ENCODE results near the gene CDC42BPA.
"Not testable (repeated sequence)": the region's sequence is repeated elsewhere in the genome, so short reads cannot be mapped to it uniquely, and the experiment has no call there.

Gene CDC42BPA

GRCh38 chr1:226964611-226965486 is 353.4 kb downstream of the CDC42BPA start:
- DNase-seq (ENCODE audit: low read depth, low spot score), result no peak
- peaks cover 3% of the 10 kb centered on the region; the same call in 1 of the 2 replicates for H3K36me3 ChIP-seq (ENCODE audit: control insufficient read depth, insufficient read depth, low read length)
- H3K4me1 ChIP-seq (ENCODE audit: control insufficient read depth, insufficient read depth, low read length), result no peaks in the 10 kb centered on the region
- no peak overlapping the region for H3K4me3 ChIP-seq (ENCODE audit: low read length)
- no CpG with 5 or more reads among the region's 29 CpGs for WGBS (ENCODE audit: insufficient coverage, insufficient read length)
- H3K27me3 ChIP-seq (ENCODE audit: control insufficient read depth, insufficient read depth, low read length), result no peaks in the 10 kb centered on the region
- no peaks in the 10 kb centered on the region for H3K9me3 ChIP-seq (ENCODE audit: control insufficient read depth, insufficient read depth, low read length)
- H3K27ac ChIP-seq (ENCODE audit: low read length), result no peak overlapping the region

- no peak overlapping the region for H3K27ac ChIP-seq (ENCODE audit: low read length)
- no peaks in the 10 kb centered on the region for H3K4me1 ChIP-seq (ENCODE audit: control insufficient read depth, insufficient read depth, low read length)
- no CpG with 5 or more reads among the region's 6 CpGs for WGBS (ENCODE audit: insufficient coverage, insufficient read length)
- H3K9me3 ChIP-seq (ENCODE audit: control insufficient read depth, insufficient read depth, low read length), result no peaks in the 10 kb centered on the region
- H3K36me3 ChIP-seq (ENCODE audit: control insufficient read depth, insufficient read depth, low read length), result peaks cover 3% of the 10 kb centered on the region; the same call in 1 of the 2 replicates
- DNase-seq (ENCODE audit: low read depth, low spot score), result no peak
- H3K4me3 ChIP-seq (ENCODE audit: low read length), result no peak overlapping the region
- H3K27me3 ChIP-seq (ENCODE audit: control insufficient read depth, insufficient read depth, low read length), result no peaks in the 10 kb centered on the region
These were observed 354.2 kb downstream of the CDC42BPA start for GRCh38 chr1:226964068-226964425.

DNA sequence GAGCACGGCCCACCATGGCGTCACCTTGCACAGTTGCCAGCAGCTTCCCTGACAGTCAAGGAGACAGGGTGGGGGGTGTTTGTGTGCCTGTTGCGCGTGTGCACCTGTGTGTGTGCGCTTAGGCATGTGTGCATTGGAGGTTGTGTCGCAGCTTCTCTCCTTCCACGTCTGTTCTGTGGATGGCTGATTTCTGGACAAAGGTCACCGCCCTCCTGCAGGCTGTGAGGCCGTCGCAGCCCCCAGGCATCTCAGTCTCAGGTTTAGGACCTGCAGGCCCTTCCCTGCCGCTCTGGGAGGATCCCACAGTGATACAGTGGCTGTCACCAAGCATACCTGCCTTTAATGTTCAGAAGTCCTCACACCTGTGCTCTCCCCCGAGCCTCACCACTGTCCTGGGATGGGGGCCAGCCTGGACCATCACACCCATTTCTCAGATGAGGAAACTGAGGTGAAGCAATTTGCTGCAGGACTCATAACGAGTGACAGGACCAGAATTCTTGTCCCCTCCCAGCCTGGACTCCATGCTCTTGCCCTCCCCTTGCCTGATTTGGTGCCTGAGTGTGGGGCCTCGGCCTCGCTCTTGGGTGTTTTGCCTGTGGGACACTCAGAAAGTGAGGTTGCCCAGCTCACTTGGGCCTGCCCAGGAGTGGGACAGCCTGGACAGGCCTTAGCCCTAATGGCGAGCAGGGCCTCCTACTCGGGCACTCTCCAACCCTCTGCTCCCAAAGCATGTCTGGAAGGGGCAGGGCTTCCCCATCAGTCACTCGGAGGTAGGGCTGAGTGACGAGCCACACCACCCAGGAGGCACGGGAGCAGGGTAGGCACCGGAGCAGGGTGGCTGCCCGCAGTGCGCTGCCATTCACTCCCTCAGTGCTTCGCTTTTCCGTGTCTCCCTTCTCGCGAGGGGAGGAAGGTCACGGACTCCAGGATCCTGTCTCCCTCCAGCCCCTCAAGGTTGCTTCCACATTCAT is 355.6 kb downstream of the CDC42BPA start:
- H3K9me3 ChIP-seq (ENCODE audit: control insufficient read depth, insufficient read depth, low read length), result no peaks in the 10 kb centered on the region
- no peak overlapping the region for H3K27ac ChIP-seq (ENCODE audit: low read length)
- H3K36me3 ChIP-seq (ENCODE audit: control insufficient read depth, insufficient read depth, low read length), result peaks cover 3% of the 10 kb centered on the region; the same call in 1 of the 2 replicates
- no peaks in the 10 kb centered on the region for H3K27me3 ChIP-seq (ENCODE audit: control insufficient read depth, insufficient read depth, low read length)
- WGBS (ENCODE audit: insufficient coverage, insufficient read length), result no CpG with 5 or more reads among the region's 28 CpGs
- no peak overlapping the region for H3K4me3 ChIP-seq (ENCODE audit: low read length)
- H3K4me1 ChIP-seq (ENCODE audit: control insufficient read depth, insufficient read depth, low read length), result no peaks in the 10 kb centered on the region
- no peak for DNase-seq (ENCODE audit: low read depth, low spot score)

GRCh38 chr1:226960944-226961765 is 357.1 kb downstream of the CDC42BPA start:
- WGBS (ENCODE audit: insufficient coverage, insufficient read length), result no CpG with 5 or more reads among the region's 13 CpGs
- Histone ChIP-seq H3K27ac (ENCODE audit: low read length) (no peak overlapping the region), H3K4me3 (ENCODE audit: low read length) (no peak overlapping the region), H3K36me3 (ENCODE audit: control insufficient read depth, insufficient read depth, low read length) (peaks cover 3% of the 10 kb centered on the region; the same call in 1 of the 2 replicates), H3K4me1 (ENCODE audit: control insufficient read depth, insufficient read depth, low read length) (no peaks in the 10 kb centered on the region), H3K27me3 (ENCODE audit: control insufficient read depth, insufficient read depth, low read length) (no peaks in the 10 kb centered on the region), H3K9me3 (ENCODE audit: control insufficient read depth, insufficient read depth, low read length) (no peaks in the 10 kb centered on the region)
- DNase-seq (ENCODE audit: low read depth, low spot score), result no peak

- no peaks in the 10 kb centered on the region for H3K27me3 ChIP-seq (ENCODE audit: control insufficient read depth, insufficient read depth, low read length)
- H3K4me1 ChIP-seq (ENCODE audit: control insufficient read depth, insufficient read depth, low read length), result no peaks in the 10 kb centered on the region
- H3K9me3 ChIP-seq (ENCODE audit: control insufficient read depth, insufficient read depth, low read length), result no peaks in the 10 kb centered on the region
- no peak overlapping the region for H3K4me3 ChIP-seq (ENCODE audit: low read length)
- no peak overlapping the region for H3K27ac ChIP-seq (ENCODE audit: low read length)
- H3K36me3 ChIP-seq (ENCODE audit: control insufficient read depth, insufficient read depth, low read length), result no peaks in the 10 kb centered on the region
- no CpG with 5 or more reads among the region's 5 CpGs for WGBS (ENCODE audit: insufficient coverage, insufficient read length)
- no peak for DNase-seq (ENCODE audit: low read depth, low spot score)
These were observed 358.0 kb downstream of the CDC42BPA start for GRCh38 chr1:226960256-226960655.

- Histone ChIP-seq H3K36me3 (ENCODE audit: control insufficient read depth, insufficient read depth, low read length) (no peaks in the 10 kb centered on the region), H3K27ac (ENCODE audit: low read length) (no peak overlapping the region), H3K4me3 (ENCODE audit: low read length) (no peak overlapping the region), H3K9me3 (ENCODE audit: control insufficient read depth, insufficient read depth, low read length) (no peaks in the 10 kb centered on the region), H3K4me1 (ENCODE audit: control insufficient read depth, insufficient read depth, low read length) (peaks cover 1% of the 10 kb centered on the region; the same call in 1 of the 2 replicates), H3K27me3 (ENCODE audit: control insufficient read depth, insufficient read depth, low read length) (no peaks in the 10 kb centered on the region)
- no peak for DNase-seq (ENCODE audit: low read depth, low spot score)
- WGBS (ENCODE audit: insufficient coverage, insufficient read length), result no CpG with 5 or more reads among the region's 13 CpGs
These were observed 360.0 kb downstream of the CDC42BPA start for GRCh38 chr1:226958300-226958699.

GRCh38 chr1:226957714-226958113 is 360.6 kb downstream of the CDC42BPA start:
- DNase-seq (ENCODE audit: low read depth, low spot score), result no peak
- Histone ChIP-seq H3K4me1 (ENCODE audit: control insufficient read depth, insufficient read depth, low read length) (peaks cover 1% of the 10 kb centered on the region; the same call in 1 of the 2 replicates), H3K4me3 (ENCODE audit: low read length) (no peak overlapping the region), H3K27me3 (ENCODE audit: control insufficient read depth, insufficient read depth, low read length) (no peaks in the 10 kb centered on the region), H3K9me3 (ENCODE audit: control insufficient read depth, insufficient read depth, low read length) (no peaks in the 10 kb centered on the region), H3K36me3 (ENCODE audit: control insufficient read depth, insufficient read depth, low read length) (no peaks in the 10 kb centered on the region), H3K27ac (ENCODE audit: low read length) (no peak overlapping the region)
- no CpG with 5 or more reads among the region's 11 CpGs for WGBS (ENCODE audit: insufficient coverage, insufficient read length)

GRCh38 chr1:226956942-226957713 is 361.2 kb downstream of the CDC42BPA start:
- no CpG with 5 or more reads among the region's 6 CpGs for WGBS (ENCODE audit: insufficient coverage, insufficient read length)
- H3K4me1 ChIP-seq (ENCODE audit: control insufficient read depth, insufficient read depth, low read length), result peaks cover 1% of the 10 kb centered on the region; the same call in 1 of the 2 replicates
- no peaks in the 10 kb centered on the region for H3K9me3 ChIP-seq (ENCODE audit: control insufficient read depth, insufficient read depth, low read length)

GRCh38 chr1:226955857-226956256 is 362.4 kb downstream of the CDC42BPA start:
- not testable (repeated sequence) for DNase-seq (ENCODE audit: low read depth, low spot score); H3K36me3 ChIP-seq (ENCODE audit: control insufficient read depth, insufficient read depth, low read length); H3K4me3 ChIP-seq (ENCODE audit: low read length); H3K27me3 ChIP-seq (ENCODE audit: control insufficient read depth, insufficient read depth, low read length); H3K9me3 ChIP-seq (ENCODE audit: control insufficient read depth, insufficient read depth, low read length); H3K27ac ChIP-seq (ENCODE audit: low read length); H3K4me1 ChIP-seq (ENCODE audit: control insufficient read depth, insufficient read depth, low read length)
- no CpG with 5 or more reads among the region's 2 CpGs for WGBS (ENCODE audit: insufficient coverage, insufficient read length)

More at GRCh38 chr1:226956942-226957713, 361.2 kb downstream of the CDC42BPA start:
- no peak overlapping the region for H3K27ac ChIP-seq (ENCODE audit: low read length)
- DNase-seq (ENCODE audit: low read depth, low spot score), result no peak
- no peaks in the 10 kb centered on the region for H3K36me3 ChIP-seq (ENCODE audit: control insufficient read depth, insufficient read depth, low read length)
- no peak overlapping the region for H3K4me3 ChIP-seq (ENCODE audit: low read length)
- no peaks in the 10 kb centered on the region for H3K27me3 ChIP-seq (ENCODE audit: control insufficient read depth, insufficient read depth, low read length)
